H1 (cell line): Measurements from ENCODE around the gene NPM1. TPM values are rescaled to one million over a fixed set of nuclear protein-coding genes. Genes with fewer than 3 reads are reported as not detected.

ENCODE experiments used
- CTCF ChIA-PET: fragments of 300-600 bp; sonication (Branson Sonifier 250); formaldehyde crosslinking; loops from one replicate; lab custom pipeline; 2021; ENCODE audit not compliant: partially characterized antibody; lab: Charles Lee
- POLR2A ChIA-PET: fragments of 300-600 bp; sonication (Branson Sonifier 250); formaldehyde crosslinking; loops from one replicate; lab custom pipeline; 2021; ENCODE audit warnings: inconsistent platforms; ENCODE audit not compliant: partially characterized antibody; lab: Charles Lee
- DNase-seq, 2 experiments: peaks; one replicate each; pipeline versions ENCODE4 v3.0.0 to v3.0.0-alpha.2; 2010 to 2022; ENCODE audit warnings: low spot score in 2 of 2, low read depth in 1 of 2, mixed read lengths in 1 of 2
- FAIRE-seq: peaks from 2 replicates; lab custom pipeline; 2011; peaks lifted over from hg19 to GRCh38; lab: Jason Lieb, UNC
- H2AFZ ChIP-seq: 2 replicates; pipeline ENCODE4 v1.8.1; 2012; ENCODE audit warnings: low read length, inconsistent platforms
- H2AK5ac ChIP-seq: 2 replicates; pipeline ENCODE4 v1.6.1; 2013; ENCODE audit warnings: low read depth, low read length
- H2BK120ac ChIP-seq: replicated peaks from 2 replicates; pipeline ENCODE3; 2013; ENCODE audit warnings: low read depth, low read length, inconsistent platforms
- H2BK12ac ChIP-seq: 2 replicates; pipeline ENCODE4 v1.6.1; 2013; ENCODE audit warnings: low read depth, low read length
- H2BK15ac ChIP-seq: 2 replicates; pipeline ENCODE4 v1.6.1; 2013; ENCODE audit warnings: low read length
- H2BK20ac ChIP-seq: 2 replicates; pipeline ENCODE4 v1.6.1; 2013; ENCODE audit warnings: low read length
- H2BK5ac ChIP-seq: 2 replicates; pipeline ENCODE4 v1.6.1; 2013; ENCODE audit warnings: low read depth, low read length
- H3K14ac ChIP-seq: 2 replicates; pipeline ENCODE4 v1.6.1; 2013; ENCODE audit warnings: inconsistent platforms; ENCODE audit not compliant: insufficient read length
- H3K18ac ChIP-seq: 2 replicates; pipeline ENCODE4 v1.6.1; 2013; ENCODE audit warnings: low read length; ENCODE audit errors: extremely low read depth
- H3K23ac ChIP-seq: 2 replicates; pipeline ENCODE4 v1.6.1; 2013; ENCODE audit warnings: inconsistent platforms; ENCODE audit not compliant: insufficient read length
- H3K23me2 ChIP-seq: 2 replicates; pipeline ENCODE4 v1.6.1; 2013; ENCODE audit warnings: low read depth, low read length
- H3K27ac ChIP-seq: 2 replicates; pipeline ENCODE4 v1.6.1; 2011; ENCODE audit warnings: low read depth, low read length, inconsistent platforms
- H3K27me3 ChIP-seq, 4 experiments: replicated peaks in 1 of 4; 1 replicate in 1 of 4; 2 replicates in 3 of 4; pipeline versions ENCODE4 v1.6.1 to v1.8.1; 2011 to 2013; ENCODE audit warnings: low read length in 3 of 4, mild to moderate bottlenecking in 3 of 4, inconsistent platforms in 2 of 4, mixed read lengths in 2 of 4, moderate library complexity in 1 of 4; ENCODE audit not compliant: control insufficient read depth in 3 of 4, insufficient read depth in 3 of 4; ENCODE audit errors: extremely low read depth in 1 of 4
- H3K36me3 ChIP-seq, 4 experiments: 2 replicates each; pipeline versions ENCODE4 v1.6.1 to v1.8.1; 2011 to 2013; ENCODE audit warnings: mild to moderate bottlenecking in 4 of 4, low read length in 3 of 4, moderate library complexity in 2 of 4, control low read depth in 1 of 4, inconsistent platforms in 1 of 4; ENCODE audit not compliant: insufficient read depth in 4 of 4, control insufficient read depth in 2 of 4
- H3K4ac ChIP-seq: replicated peaks from 2 replicates; pipeline ENCODE3; 2013; ENCODE audit warnings: low read length, low read depth, mixed read lengths, inconsistent platforms; ENCODE audit not compliant: insufficient read length
- H3K4me1 ChIP-seq, 4 experiments: replicated peaks in 1 of 4; 1 replicate in 1 of 4; 2 replicates in 3 of 4; pipeline versions ENCODE4 v1.6.1 to v1.8.1; 2011 to 2013; ENCODE audit warnings: low read length in 3 of 4, inconsistent platforms in 2 of 4, mixed read lengths in 1 of 4; ENCODE audit not compliant: insufficient read depth in 4 of 4, control insufficient read depth in 3 of 4
- H3K4me2 ChIP-seq, 2 experiments: 2 replicates each; pipeline versions ENCODE4 v1.6.1 to v1.8.1; 2011 to 2013; ENCODE audit warnings: low read depth in 2 of 2, low read length in 2 of 2, control low read depth in 1 of 2, inconsistent platforms in 1 of 2, mild to moderate bottlenecking in 1 of 2; ENCODE audit not compliant: insufficient read depth in 1 of 2
- H3K4me3 ChIP-seq, 4 experiments: fragments of 200-600, 300-600 bp in 1 of 4; sonication (generic), shearing (Covaris generic), sonication (Bioruptor Twin) in 1 of 4; 2 replicates each; pipeline versions ENCODE4 v1.5.1 to v1.8.1; 2011 to 2016; ENCODE audit warnings: low read length in 4 of 4, low read depth in 3 of 4, control low read depth in 2 of 4, inconsistent platforms in 2 of 4, mild to moderate bottlenecking in 2 of 4, mixed read lengths in 1 of 4, moderate library complexity in 1 of 4; ENCODE audit not compliant: insufficient read depth in 2 of 4; ENCODE audit errors: extremely low read depth in 1 of 4
- H3K56ac ChIP-seq: replicated peaks from 2 replicates; pipeline ENCODE3; 2013; ENCODE audit warnings: low read depth, mild to moderate bottlenecking, mixed read lengths, low read length, inconsistent platforms; ENCODE audit not compliant: insufficient read length
- H3K79me1 ChIP-seq: 2 replicates; pipeline ENCODE4 v1.6.1; 2013; ENCODE audit warnings: low read depth, low read length, control low read depth
- H3K79me2 ChIP-seq, 2 experiments: 2 replicates each; pipeline versions ENCODE4 v1.6.1 to v1.8.1; 2012 to 2013; ENCODE audit warnings: low read length in 2 of 2, mild to moderate bottlenecking in 2 of 2, inconsistent platforms in 1 of 2; ENCODE audit not compliant: insufficient read depth in 2 of 2, control insufficient read depth in 1 of 2
- H3K9ac ChIP-seq, 4 experiments: replicated peaks in 1 of 4; 1 replicate in 1 of 4; 2 replicates in 3 of 4; pipeline versions ENCODE4 v1.6.1 to v1.8.1; 2011 to 2013; ENCODE audit warnings: low read depth in 3 of 4, low read length in 3 of 4, control low read depth in 2 of 4, mild to moderate bottlenecking in 2 of 4, moderate library complexity in 2 of 4, inconsistent platforms in 1 of 4; ENCODE audit errors: extremely low read depth in 1 of 4
- H3K9me3 ChIP-seq, 2 experiments: 2 replicates each; pipeline versions ENCODE4 v1.6.1 to v1.8.1; 2012 to 2013; ENCODE audit warnings: mild to moderate bottlenecking in 2 of 2, moderate library complexity in 2 of 2, control low read depth in 1 of 2, inconsistent platforms in 1 of 2, low read depth in 1 of 2, low read length in 1 of 2, mixed read lengths in 1 of 2; ENCODE audit not compliant: insufficient read depth in 2 of 2
- H4K20me1 ChIP-seq, 2 experiments: replicated peaks in 1 of 2; 2 replicates each; pipeline versions ENCODE3 to v1.8.1; 2011 to 2013; ENCODE audit warnings: inconsistent platforms in 2 of 2, low read length in 2 of 2, mild to moderate bottlenecking in 1 of 2; ENCODE audit not compliant: insufficient read depth in 2 of 2, control insufficient read depth in 1 of 2
- H4K5ac ChIP-seq: 2 replicates; pipeline ENCODE4 v1.6.1; 2013; ENCODE audit warnings: low read length, low read depth, mixed read lengths, inconsistent platforms; ENCODE audit not compliant: insufficient read length
- H4K8ac ChIP-seq: 2 replicates; pipeline ENCODE4 v1.8.0; 2013; ENCODE audit warnings: mild to moderate bottlenecking, moderate library complexity, low read length, inconsistent platforms; ENCODE audit not compliant: insufficient read depth; ENCODE audit errors: extremely low read depth
- H4K91ac ChIP-seq: replicated peaks from 2 replicates; pipeline ENCODE3; 2013; ENCODE audit warnings: low read length, mixed read lengths, inconsistent platforms; ENCODE audit not compliant: insufficient read length
- ATF2 ChIP-seq: IDR thresholded peaks from 2 replicates; pipeline ENCODE4 v1.6.1; 2012; ENCODE audit warnings: low read length, inconsistent platforms
- CBX8 ChIP-seq: fragments of 300-800, 300-1000 bp; sonication (generic); IDR thresholded peaks from 2 replicates; pipeline ENCODE4 v1.7.1; 2016; ENCODE audit warnings: low read depth, low read length, borderline replicate concordance
- EP300 ChIP-seq, 2 experiments: IDR thresholded peaks; 1 replicate in 1 of 2; 2 replicates in 1 of 2; pipeline ENCODE4 v1.6.1; 2011 to 2012; ENCODE audit warnings: low read depth in 2 of 2, low read length in 2 of 2, mild to moderate bottlenecking in 2 of 2, borderline replicate concordance in 1 of 2, inconsistent platforms in 1 of 2, moderate library complexity in 1 of 2
- GABPA ChIP-seq: IDR thresholded peaks from 2 replicates; pipeline ENCODE4 v1.6.1; 2011; ENCODE audit warnings: mild to moderate bottlenecking, low read length, moderate library complexity, borderline replicate concordance; ENCODE audit not compliant: insufficient read depth
- HDAC2 ChIP-seq, 2 experiments: fragments of 300-600 bp in 1 of 2; sonication (generic) in 1 of 2; IDR thresholded peaks; 2 replicates each; pipeline ENCODE4 v1.6.1; 2011 to 2012; ENCODE audit warnings: low read depth in 2 of 2, low read length in 2 of 2, mild to moderate bottlenecking in 2 of 2, moderate library complexity in 2 of 2, borderline replicate concordance in 1 of 2, inconsistent platforms in 1 of 2
- KDM1A ChIP-seq: fragments of 200-600, 300-600 bp; sonication (generic); IDR thresholded peaks from 2 replicates; pipeline ENCODE4 v1.7.1; 2016; ENCODE audit warnings: mild to moderate bottlenecking, low read length, borderline replicate concordance
- NRF1 ChIP-seq: IDR thresholded peaks from 2 replicates; pipeline ENCODE4 v1.6.1; 2011; ENCODE audit warnings: mild to moderate bottlenecking, low read depth, low read length, improper control_type of control experiment
- POU5F1 ChIP-seq: IDR thresholded peaks from 2 replicates; pipeline ENCODE4 v1.6.1; 2011; ENCODE audit warnings: low read depth, mild to moderate bottlenecking, low read length, moderate library complexity
- SP2 ChIP-seq: IDR thresholded peaks from 2 replicates; pipeline ENCODE4 v1.6.1; 2012; ENCODE audit warnings: mild to moderate bottlenecking, low read length, inconsistent platforms
- SUZ12 ChIP-seq: fragments of 200-600 bp; sonication (generic); IDR thresholded peaks from 2 replicates; pipeline ENCODE4 v1.6.1; 2012; ENCODE audit warnings: mild to moderate bottlenecking, inconsistent platforms, low read length, moderate library complexity, mixed read lengths
- TAF1 ChIP-seq: IDR thresholded peaks from 2 replicates; pipeline ENCODE4 v1.6.1; 2011; ENCODE audit warnings: mild to moderate bottlenecking, low read depth, low read length
- WGBS, 2 experiments: shearing (Covaris generic) in 1 of 2; methylation state at CpG; one replicate each; pipeline versions ENCODE4 v1.1.6 to v1.1.7; 2013 to 2015; ENCODE audit warnings: low lambda C conversion rate in 2 of 2, mixed read lengths in 2 of 2, inconsistent platforms in 1 of 2, low coverage in 1 of 2, missing lambda C conversion rate in 1 of 2; ENCODE audit not compliant: insufficient replicate concordance in 2 of 2, insufficient coverage in 1 of 2, insufficient read length in 1 of 2; ENCODE audit errors: extremely low coverage in 1 of 2, missing lambda C conversion rate in 1 of 2; 5-methylcytosine and 5-hydroxymethylcytosine counted together
- polyA plus RNA-seq, 7 experiments: library from polyadenylated mRNA; depleted of rRNA in 3 of 7; stranded (reverse) in 5 of 7; unstranded in 2 of 7; fragments of >200 nt in 5 of 7; fragments of 200-250 nt in 2 of 7; gene quantifications; 1 replicate in 5 of 7; 2 replicates in 1 of 7; 4 replicates in 1 of 7; pipeline versions ENCODE4 v1.2.1 to v1.2.3, GENCODE V29; 2011 to 2013; ENCODE audit warnings: missing spikeins in 2 of 7, mixed read lengths in 2 of 7
- total RNA-seq: library from RNA; stranded (reverse); fragmentation: NEBNext Ultra II Directional; extraction: Animal tissue kit (Norgen Biotek cat#: 25700); gene quantifications from 2 replicates; pipeline ENCODE4 v1.2.1, GENCODE V29; 2021

Gene NPM1
- total and polyA plus RNA-seq, 2 of the 8 experiments (the other 6 are each of a cell fraction or from before 2014, with no cell fraction given), result 2,182 to 4,042 TPM

DNA sequence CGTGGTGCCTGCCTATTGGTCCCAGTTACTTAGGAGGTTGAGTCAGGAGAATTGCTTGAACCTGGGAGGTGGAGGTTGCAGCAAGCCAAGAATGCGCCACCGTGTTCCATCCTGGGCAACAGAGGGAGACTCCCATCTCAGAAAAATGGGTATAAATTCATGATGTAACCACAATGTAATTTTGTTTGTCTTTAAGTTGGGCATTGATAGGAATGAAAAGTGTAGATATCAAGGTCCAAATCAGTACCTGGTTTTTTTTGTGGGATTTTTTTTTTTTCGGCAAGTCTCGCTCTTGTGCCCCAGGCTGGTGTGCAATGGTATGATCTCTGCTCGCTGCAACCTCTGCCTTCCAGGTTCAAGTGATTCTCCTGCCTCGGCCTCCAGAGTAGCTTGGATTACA is 7.4 kb downstream of the NPM1 start:
- no peaks in the 10 kb centered on the region for H3K23me2 ChIP-seq
- no peak overlapping the region for H3K9ac ChIP-seq
- H3K4ac ChIP-seq, result no peak overlapping the region
- peaks cover 3 to 13% (median 9%) of the 10 kb centered on the region in 4 experiments; a peak in 6 of 7 replicates for H3K4me1 ChIP-seq
- no peak overlapping the region for H2BK120ac ChIP-seq
- H3K23ac ChIP-seq, result no peak overlapping the region
- peaks cover 51 to 100% (median 92%) of the 10 kb centered on the region in 4 experiments for H3K36me3 ChIP-seq
- peaks cover 86 to 100% of the 10 kb centered on the region in 2 experiments for H3K79me2 ChIP-seq
- no peak overlapping the region for H4K5ac ChIP-seq
- no peak overlapping the region for H2BK20ac ChIP-seq
- no peaks in the 10 kb centered on the region for H3K79me1 ChIP-seq
- H3K9me3 ChIP-seq, result no peaks in the 10 kb centered on the region
- no peak overlapping the region for H2AFZ ChIP-seq
- H3K18ac ChIP-seq, result no peak overlapping the region
- ChIA-PET CTCF (no interaction called here), POLR2A (interaction anchor here (1.1 to 20.7 kb wide), 6 partner anchors 7 to 30 kb away, joined by 4 to 626 read pairs (median 15); partner anchors contain the start of genes FGF18 and NPM1)
- no peaks in the 10 kb centered on the region for H3K27me3 ChIP-seq
- H3K4me2 ChIP-seq, result peak overlapping the region in 1 of 2 experiments; percentile 10; a peak in 1 of 4 replicates
- no peak overlapping the region for H3K4me3 ChIP-seq
- no peak overlapping the region for H2BK5ac ChIP-seq
- no peak overlapping the region for H2AK5ac ChIP-seq
- FAIRE-seq, result no peak
- no peak overlapping the region for H2BK12ac ChIP-seq
- peaks cover 60 to 74% of the 10 kb centered on the region in 2 experiments for H4K20me1 ChIP-seq
- H3K14ac ChIP-seq, result no peak overlapping the region
- no peak overlapping the region for H2BK15ac ChIP-seq
- H3K56ac ChIP-seq, result no peak overlapping the region
- H4K8ac ChIP-seq, result no peak overlapping the region
- WGBS, 2 experiments, result 86% methylated on average over 7 of the region's 7 CpGs; no CpG with 5 or more reads in 1 of the 2 experiments
- DNase-seq, result no peak
- H4K91ac ChIP-seq, result no peak overlapping the region
- no peak overlapping the region for H3K27ac ChIP-seq
- 0 out of 2 replicates have a peak, but pooled peaks have one; percentile 9 for TF ChIP-seq ATF2
- TF ChIP-seq SUZ12, result no peak
- no peak for TF ChIP-seq TAF1
- TF ChIP-seq GABPA, result no peak
- no peak for TF ChIP-seq POU5F1
- no peak for TF ChIP-seq CBX8
- no peak for TF ChIP-seq KDM1A
- no peak for TF ChIP-seq SP2
- TF ChIP-seq NRF1, result no peak
- no peak for TF ChIP-seq EP300 (IDR thresholded peaks at IDR 0.05; ENCODE audit: borderline replicate concordance in 1 of 2, low read depth in 2 of 2, low read length in 2 of 2)
- TF ChIP-seq HDAC2 (IDR thresholded peaks at IDR 0.05; ENCODE audit: borderline replicate concordance in 1 of 2, low read depth in 2 of 2, low read length in 2 of 2), result no peak
